ENCODE data around the gene FAM156B. TPM values are rescaled to one million over a fixed set of nuclear protein-coding genes. Genes with fewer than 3 reads are reported as not detected.

The FAM156B gene
- total RNA-seq, 1 experiment from 2014 or later, result 11.2 TPM

- TF ChIP-seq CTCF (conservative IDR thresholded peaks at IDR 0.05), result no peak
- Mint-ChIP-seq H3K9me3 (peaks cover 62 to 69% of the 10 kb centered on the region in 2 experiments), H3K27ac (no peak within 1 kb of the TSS; a peak in 1 of 7 replicates), H3K27me3 (ENCODE audit: low read depth) (peaks cover 16% of the 10 kb centered on the region), H3K36me3 (ENCODE audit: insufficient read depth in 1 of 3, low read depth in 3 of 3) (no peaks in the 10 kb centered on the region; a peak in 2 of 7 replicates), H3K4me3 (no peak within 1 kb of the TSS), H3K4me1 (no peaks in the 10 kb centered on the region)
- no peak within 1 kb of the TSS for H4K91ac ChIP-seq (ENCODE audit: insufficient read length, low read depth, low read length)
- no peak within 1 kb of the TSS for H3K23ac ChIP-seq (ENCODE audit: insufficient read length, low read depth, low read length)
- H3K79me2 ChIP-seq (ENCODE audit: insufficient read depth, low read length), result no peaks in the 10 kb centered on the region
- no peaks in the 10 kb centered on the region for H3K4me1 ChIP-seq (ENCODE audit: insufficient read depth, low read length)
- no peak within 1 kb of the TSS for H2BK20ac ChIP-seq (ENCODE audit: low read depth, low read length, poor library complexity, severe bottlenecking)
- H2BK12ac ChIP-seq (ENCODE audit: insufficient read length, low read depth, low read length), result no peak within 1 kb of the TSS
- H3K18ac ChIP-seq (ENCODE audit: insufficient read length, low read depth, low read length), result no peak within 1 kb of the TSS
- H3T11ph ChIP-seq (ENCODE audit: low read length), result no peak within 1 kb of the TSS
- DNase-seq, result no peak
- no peak within 1 kb of the TSS for H2AK5ac ChIP-seq (ENCODE audit: insufficient read length, low read length)
- H4K5ac ChIP-seq (ENCODE audit: insufficient read length, low read depth, low read length), result no peak within 1 kb of the TSS
- no peak within 1 kb of the TSS for H3K9ac ChIP-seq (ENCODE audit: extremely low read depth, insufficient read length, low read length)
- no peak within 1 kb of the TSS for H2AFZ ChIP-seq (ENCODE audit: low read length)
- no peak within 1 kb of the TSS for H3K56ac ChIP-seq (ENCODE audit: insufficient read length, low read depth, low read length)
- H3K79me1 ChIP-seq (ENCODE audit: insufficient read depth, low read depth, low read length, poor library complexity, severe bottlenecking), result no peaks in the 10 kb centered on the region
- no peak within 1 kb of the TSS for H4K8ac ChIP-seq (replicated peaks; ENCODE audit: insufficient read length, low read depth, low read length)
- H3K4ac ChIP-seq (ENCODE audit: low read depth, low read length), result no peak within 1 kb of the TSS
- no peak within 1 kb of the TSS for H3K27ac ChIP-seq (ENCODE audit: insufficient read length, low read depth, low read length)
- H2BK120ac ChIP-seq (ENCODE audit: low read depth, low read length, poor library complexity, severe bottlenecking), result no peak within 1 kb of the TSS
- H4K20me1 ChIP-seq (ENCODE audit: control insufficient read depth, insufficient read depth, insufficient read length), result no peaks in the 10 kb centered on the region
- no CpG with 5 or more reads among the region's 35 CpGs for WGBS (ENCODE audit: extremely low coverage, insufficient read length, low lambda C conversion rate)
- H2BK15ac ChIP-seq (ENCODE audit: low read depth, low read length), result no peak within 1 kb of the TSS
- no peaks in the 10 kb centered on the region for H3K27me3 ChIP-seq (ENCODE audit: insufficient read depth, low read length)
- H3K4me2 ChIP-seq (ENCODE audit: insufficient read depth, insufficient read length, low read length), result no peak within 1 kb of the TSS
- no peak within 1 kb of the TSS for H2BK5ac ChIP-seq (ENCODE audit: insufficient read length, low read length)
- peaks cover 26% of the 10 kb centered on the region for H3K9me3 ChIP-seq (ENCODE audit: control insufficient read depth, low read depth, low read length)
- H3K23me2 ChIP-seq (ENCODE audit: insufficient read length, low read depth, low read length, poor library complexity, severe bottlenecking), result no peaks in the 10 kb centered on the region
- no peak within 1 kb of the TSS for H3K14ac ChIP-seq (ENCODE audit: insufficient read depth, low read length)
These were observed 29.4 kb upstream of the FAM156B start, which contains the start of gene XAGE3 for GRCh38 chrX:52867610-52868348. Gene XAGE3, minus strand, starts transcription at chrX:52868083. Its CDS starts 950 bp downstream, at chrX:52867133.

Data from H9 (cell line).